Spleen (tissue), 11 donors: ENCODE measurements around the gene SORCS3. TPM values are rescaled to one million over a fixed set of nuclear protein-coding genes. Genes with fewer than 3 reads are reported as not detected.

ENCODE experiments used
- DNase-seq: peaks from one replicate; pipeline ENCODE4 v3.0.0-alpha.2; 2020
- H3K27ac ChIP-seq, 8 donors: fragments of 200-600 bp; sonication (generic) in 7 of 8; 1 replicate in 4 of 8; 2 replicates in 4 of 8; pipeline versions ENCODE4 v1.5.0 to v1.8.0; 2016 to 2021; ENCODE audit warnings: inconsistent platforms in 4 of 8, mild to moderate bottlenecking in 4 of 8, moderate library complexity in 1 of 8
- H3K27me3 ChIP-seq, 7 donors: fragments of 200-600 bp; sonication (generic) in 6 of 7; replicated peaks in 1 of 7; 1 replicate in 4 of 7; 2 replicates in 3 of 7; pipeline versions ENCODE4 v1.5.0 to v1.8.0; 2016 to 2021; ENCODE audit warnings: inconsistent platforms in 3 of 7, mild to moderate bottlenecking in 1 of 7
- H3K36me3 ChIP-seq, 6 donors: fragments of 200-600 bp; sonication (generic) in 5 of 6; 1 replicate in 4 of 6; 2 replicates in 2 of 6; pipeline versions ENCODE4 v1.5.0 to v1.8.0; 2016 to 2021; ENCODE audit warnings: inconsistent platforms in 2 of 6
- H3K4me1 ChIP-seq, 6 donors: fragments of 200-600 bp; sonication (generic) in 5 of 6; 1 replicate in 3 of 6; 2 replicates in 3 of 6; pipeline versions ENCODE4 v1.5.0 to v1.8.0; 2016 to 2021; ENCODE audit warnings: inconsistent platforms in 3 of 6
- H3K4me3 ChIP-seq, 8 donors: fragments of 200-600 bp; sonication (generic) in 7 of 8; 1 replicate in 4 of 8; 2 replicates in 4 of 8; pipeline versions ENCODE4 v1.5.0 to v1.8.0; 2016 to 2021; ENCODE audit warnings: inconsistent platforms in 4 of 8, mild to moderate bottlenecking in 4 of 8, moderate library complexity in 2 of 8
- H3K9me3 ChIP-seq, 8 donors: fragments of 200-600 bp; sonication (generic) in 7 of 8; 1 replicate in 4 of 8; 2 replicates in 4 of 8; pipeline versions ENCODE4 v1.5.0 to v1.8.0; 2016 to 2021; ENCODE audit warnings: inconsistent platforms in 4 of 8
- CTCF ChIP-seq, 11 experiments: fragments of 200-600 bp in 7 of 11; fragments of 450-650 bp in 4 of 11; sonication (generic) in 4 of 11; IDR thresholded peaks in 8 of 11; conservative IDR thresholded peaks in 3 of 11; 1 replicate in 7 of 11; 2 replicates in 4 of 11; pipeline versions ENCODE4 v1.4.0 to v1.8.0; 2016 to 2021; ENCODE audit warnings: antibody characterized with exemption in 11 of 11, inconsistent platforms in 4 of 11, mild to moderate bottlenecking in 1 of 11
- POLR2A ChIP-seq, 3 donors: fragments of 450-650 bp; IDR thresholded peaks; one replicate each; pipeline ENCODE4 v1.5.1; 2017; ENCODE audit warnings: antibody characterized with exemption in 3 of 3, mild to moderate bottlenecking in 1 of 3
- POLR2AphosphoS5 ChIP-seq, 3 donors: sonication (generic); formaldehyde crosslinking; IDR thresholded peaks; one replicate each; pipeline ENCODE4 v1.5.1; 2017; ENCODE audit warnings: antibody characterized with exemption in 3 of 3
- WGBS, 5 donors: extraction: QIAGEN DNeasy Blood & Tissue Kit in 3 of 5; methylation state at CpG; one replicate each; pipeline versions ENCODE4 v1.1.5 to v1.1.7; 2013 to 2018; 5-methylcytosine and 5-hydroxymethylcytosine counted together
- intact Hi-C: fragments of 100-400 bp; cut with DNase I; formaldehyde crosslinking; loops from one replicate; pipeline ENCODE4 v1.15.0; 2023; ENCODE audit warnings: low total_unique reads
- polyA plus RNA-seq, 3 donors: library from polyadenylated mRNA; stranded (reverse); fragments of 200-250 nt; gene quantifications; one replicate each; pipeline ENCODE4 v1.2.1, GENCODE V29; 2013
- total RNA-seq, 7 donors: library from RNA; depleted of rRNA in 3 of 7; stranded (reverse); fragments of >200 nt in 3 of 7; fragmentation: NEBNext Ultra II Directional in 4 of 7; extraction: Animal tissue kit (Norgen Biotek cat#: 25700) in 4 of 7; gene quantifications; one replicate each; pipeline versions ENCODE4 v1.1.0 to v1.2.1, GENCODE V29; 2016 to 2021
- donor health status: healthy with polysubstance abuse.
- donor health status: DM: no; HTN: no; CAD: no; lungs with moderate emphysema.
- donor health status: DM: no; HTN: no; CAD: no.
- donor health status: Bipolar disorder and iron deficiency.
- donor health status: healthy.
- donor health status: DM: no; HTN: no; CAD: no.
- donor health status: DM: yes; HTN: yes; CAD: no.

SORCS3 gene
- total and polyA plus RNA-seq, 10 donors, result 0.03 to 0.06 TPM; not detected in 8

- intact Hi-C loops, result no loop called here
- Histone ChIP-seq H3K36me3 (no peaks in the 10 kb centered on the region), H3K27me3 (no peaks in the 10 kb centered on the region), H3K4me1 (no peaks in the 10 kb centered on the region), H3K9me3 (no peaks in the 10 kb centered on the region), H3K4me3 (no peak overlapping the region), H3K27ac (no peak overlapping the region)
- TF ChIP-seq CTCF (IDR thresholded peaks at IDR 0.05 in 8 of 11, conservative IDR thresholded peaks at IDR 0.05 in 3 of 11) (no peak), POLR2A (IDR thresholded peaks at IDR 0.05) (no peak), POLR2AphosphoS5 (IDR thresholded peaks at IDR 0.05) (no peak)
- DNase-seq, result no peak
- WGBS, 5 donors, result 81 to 91% (median 87%) methylated on average over 4 of the region's 4 CpGs
Observed at GRCh38 chr10:105073999-105074398, 432.9 kb downstream of the SORCS3 start.

- no peak for DNase-seq
- H3K27ac ChIP-seq, result no peak overlapping the region
- H3K4me1 ChIP-seq, result no peaks in the 10 kb centered on the region
- 43 to 55% (median 48%) methylated on average over 1 of the region's 1 CpG for WGBS, 5 donors
- H3K27me3 ChIP-seq, result no peaks in the 10 kb centered on the region
- intact Hi-C loops, result no loop called here
- H3K36me3 ChIP-seq, result no peaks in the 10 kb centered on the region
- TF ChIP-seq POLR2AphosphoS5 (IDR thresholded peaks at IDR 0.05) (no peak), POLR2A (IDR thresholded peaks at IDR 0.05) (no peak), CTCF (IDR thresholded peaks at IDR 0.05 in 8 of 11, conservative IDR thresholded peaks at IDR 0.05 in 3 of 11) (no peak)
- no peak overlapping the region for H3K4me3 ChIP-seq
- no peaks in the 10 kb centered on the region for H3K9me3 ChIP-seq
Observed at GRCh38 chr10:105075031-105075430, 433.9 kb downstream of the SORCS3 start.

- H3K36me3 ChIP-seq, result no peaks in the 10 kb centered on the region
- H3K4me3 ChIP-seq, result no peak overlapping the region
- no peaks in the 10 kb centered on the region for H3K27me3 ChIP-seq
- peaks cover 0 to 5% (median 0%) of the 10 kb centered on the region in 8 donors for H3K9me3 ChIP-seq
- WGBS, 5 donors, result 55 to 78% (median 70%) methylated on average over 2 of the region's 2 CpGs
- DNase-seq, result no peak
- TF ChIP-seq POLR2A (IDR thresholded peaks at IDR 0.05), result no peak
- TF ChIP-seq CTCF (IDR thresholded peaks at IDR 0.05 in 8 of 11, conservative IDR thresholded peaks at IDR 0.05 in 3 of 11), result no peak
- no peak for TF ChIP-seq POLR2AphosphoS5 (IDR thresholded peaks at IDR 0.05)
- intact Hi-C loops, result no loop called here
- no peak overlapping the region for H3K27ac ChIP-seq
- no peaks in the 10 kb centered on the region for H3K4me1 ChIP-seq
Observed at GRCh38 chr10:105085980-105086379, 444.9 kb downstream of the SORCS3 start.

GRCh38 chr10:105094048-105094447 lies 453.0 kb downstream of the SORCS3 start:
- no peak overlapping the region for H3K4me3 ChIP-seq
- no peaks in the 10 kb centered on the region for H3K4me1 ChIP-seq
- no peak for TF ChIP-seq POLR2AphosphoS5 (IDR thresholded peaks at IDR 0.05)
- no peak for TF ChIP-seq POLR2A (IDR thresholded peaks at IDR 0.05)
- TF ChIP-seq CTCF (IDR thresholded peaks at IDR 0.05 in 8 of 11, conservative IDR thresholded peaks at IDR 0.05 in 3 of 11), result no peak
- DNase-seq, result no peak
- peaks cover 0 to 5% (median 0%) of the 10 kb centered on the region in 8 donors for H3K9me3 ChIP-seq
- intact Hi-C loops, result no loop called here
- 83 to 95% (median 88%) methylated on average over 1 of the region's 1 CpG for WGBS, 5 donors
- no peak overlapping the region for H3K27ac ChIP-seq
- no peaks in the 10 kb centered on the region for H3K36me3 ChIP-seq
- no peaks in the 10 kb centered on the region for H3K27me3 ChIP-seq
